Inferior parietal cortex (tissue), 1 donor: ENCODE results near the gene ELF1.
"Not testable (repeated sequence)": the region's sequence is repeated elsewhere in the genome, so short reads cannot be mapped to it uniquely, and the experiment has no call there.

Experiments used
- DNase-seq: peaks from one replicate; pipeline ENCODE4 v3.0.0-alpha.2; 2016; ENCODE audit errors: extremely low spot score

Gene ELF1

DNA sequence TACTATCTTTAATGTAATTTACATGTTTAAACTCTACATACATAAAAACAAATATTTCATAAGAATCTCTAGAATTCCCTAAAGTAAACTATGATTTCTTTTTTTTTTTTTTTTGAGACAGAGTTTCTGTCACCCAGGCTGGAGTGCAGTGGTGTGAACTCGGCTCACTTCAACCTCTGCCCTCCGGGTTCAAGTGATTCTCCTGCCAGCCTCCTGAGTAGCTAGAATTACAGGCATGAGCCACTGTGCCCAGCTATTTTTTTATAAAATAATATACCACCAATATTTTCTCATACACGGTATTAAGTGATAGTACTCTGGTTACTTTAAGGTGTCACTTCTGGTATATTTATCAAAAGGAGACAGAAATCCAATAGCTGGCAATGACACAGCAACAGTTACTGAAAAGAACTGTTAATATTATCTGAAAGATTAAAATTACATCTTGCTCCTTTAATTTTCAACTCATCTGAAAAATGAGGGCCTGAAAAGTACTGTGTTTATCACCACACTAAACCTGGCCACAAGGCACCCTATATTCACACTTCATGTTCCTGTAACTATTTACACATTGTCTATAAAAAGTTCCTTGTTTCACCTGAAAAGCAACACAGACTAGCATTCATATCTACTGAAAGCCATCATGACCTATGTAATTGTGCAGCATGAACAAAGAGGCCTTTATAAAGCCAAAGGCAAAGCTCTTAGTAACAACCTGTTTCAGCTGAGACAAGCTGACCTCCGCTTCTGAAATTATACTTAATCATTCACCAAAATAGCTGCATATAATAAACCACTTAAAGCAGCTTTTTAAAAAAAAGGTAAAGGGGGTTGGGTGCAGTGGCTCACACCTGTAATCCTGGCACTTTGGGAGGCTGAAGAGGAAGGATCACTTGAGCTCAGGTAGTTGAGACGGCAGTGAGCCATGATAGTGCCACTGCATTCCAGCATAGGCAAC lies 123.6 kb downstream of the ELF1 start:
- DNase-seq: peak; percentile 16

DNA sequence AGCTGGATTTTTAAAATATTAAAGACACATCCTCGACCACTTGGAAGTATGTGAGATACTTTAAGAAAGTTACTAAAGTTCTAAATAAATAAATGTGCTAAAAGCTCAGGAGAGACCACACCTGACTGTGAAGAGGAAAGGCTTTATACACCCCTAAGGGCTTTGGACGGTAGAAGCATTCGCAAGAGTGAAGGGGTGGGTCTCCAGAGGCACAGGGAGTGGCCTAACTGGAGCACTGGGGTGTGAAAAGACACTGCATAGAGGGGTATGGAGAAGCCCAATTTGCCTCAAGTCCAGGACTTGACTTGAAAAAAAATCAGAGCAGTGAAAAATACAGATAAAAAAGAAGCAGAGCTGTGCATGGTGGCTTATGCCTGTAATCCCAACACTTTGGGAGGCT lies 125.5 kb downstream of the ELF1 start:
- DNase-seq: not testable (repeated sequence)

DNA sequence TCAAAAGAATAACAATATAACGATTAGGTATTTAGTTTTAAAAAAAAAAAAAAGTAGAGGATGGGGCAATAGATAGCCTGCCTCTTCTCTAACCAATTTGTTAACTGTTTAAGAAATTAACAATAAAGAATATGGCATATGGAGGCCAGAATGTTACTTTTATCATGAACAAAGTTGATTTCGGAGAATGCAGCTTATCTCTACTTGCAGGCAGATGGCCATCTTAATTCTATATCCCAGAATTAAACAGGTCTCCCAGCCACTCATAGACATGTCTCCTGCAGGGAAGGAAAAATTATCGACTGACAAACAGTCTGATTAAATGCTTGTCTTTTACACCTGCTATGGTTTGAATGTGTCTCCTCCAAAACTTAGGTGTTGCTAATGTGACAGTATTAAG lies 133.1 kb downstream of the ELF1 start:
- DNase-seq: no peak

GRCh38 chr13:40884175-40884574 lies 134.9 kb downstream of the ELF1 start:
- DNase-seq: not testable (repeated sequence)
